GM23248 (cell line): Measurements from ENCODE around the gene SPOCK3.

Source experiments
- EZH2 ChIP-seq: fragments of 200-600 bp; sonication (generic); IDR thresholded peaks from 2 replicates; pipeline ENCODE4 v1.6.1; 2018; ENCODE audit warnings: antibody characterized with exemption, mild to moderate bottlenecking; ENCODE audit not compliant: insufficient read depth, poor library complexity, severe bottlenecking
- EZH2phosphoT487 ChIP-seq: fragments of 200-600 bp; sonication (generic); IDR thresholded peaks from 2 replicates; pipeline ENCODE4 v1.6.1; 2018; ENCODE audit warnings: antibody characterized with exemption, moderate library complexity, mild to moderate bottlenecking, low read depth; ENCODE audit not compliant: insufficient read depth

GRCh38 chr4:166965562-166965961 is 268.7 kb downstream of the SPOCK3 start:
- no peak for TF ChIP-seq EZH2
- TF ChIP-seq EZH2phosphoT487: no peak
